Ishikawa (cell line): ENCODE measurements around the gene VWA8.

Experiments used
- CEBPB ChIP-seq: IDR thresholded peaks from 2 replicates; pipeline ENCODE4 v1.6.1; 2012
- CREB1 ChIP-seq: IDR thresholded peaks from 2 replicates; pipeline ENCODE4 v1.6.1; 2012; ENCODE audit warnings: low read depth
- EGR1 ChIP-seq: IDR thresholded peaks from 2 replicates; pipeline ENCODE4 v1.6.1; 2012
- EP300 ChIP-seq: IDR thresholded peaks from 2 replicates; pipeline ENCODE4 v1.6.1; 2012; ENCODE audit warnings: borderline replicate concordance
- FOXM1 ChIP-seq: IDR thresholded peaks from 2 replicates; pipeline ENCODE4 v1.6.1; 2012; ENCODE audit warnings: low read depth, borderline replicate concordance
- MAX ChIP-seq: IDR thresholded peaks from 2 replicates; pipeline ENCODE4 v1.6.1; 2012
- NFIC ChIP-seq: IDR thresholded peaks from 2 replicates; pipeline ENCODE4 v1.6.1; 2012
- RAD21 ChIP-seq: IDR thresholded peaks from 2 replicates; pipeline ENCODE4 v1.6.1; 2012; ENCODE audit warnings: low read depth
- TAF1 ChIP-seq: IDR thresholded peaks from 2 replicates; pipeline ENCODE4 v1.6.1; 2012; ENCODE audit warnings: low read depth, mild to moderate bottlenecking
- TCF12 ChIP-seq: IDR thresholded peaks from 2 replicates; pipeline ENCODE4 v1.6.1; 2012; ENCODE audit warnings: low read depth
- TEAD4 ChIP-seq: IDR thresholded peaks from 2 replicates; pipeline ENCODE4 v1.6.1; 2012
- YY1 ChIP-seq: IDR thresholded peaks from 2 replicates; pipeline ENCODE4 v1.6.1; 2012; ENCODE audit warnings: low read depth
- ZBTB7A ChIP-seq: IDR thresholded peaks from 2 replicates; pipeline ENCODE4 v1.6.1; 2012; ENCODE audit warnings: low read depth
- TF ChIP-seq, protein P1 (sequence below): IDR thresholded peaks from 2 replicates; pipeline ENCODE4 v1.6.1; 2012
- TF ChIP-seq, protein P2 (sequence below): IDR thresholded peaks from 2 replicates; pipeline ENCODE4 v1.6.1; 2012; ENCODE audit warnings: low read depth, mild to moderate bottlenecking

VWA8 gene

GRCh38 chr13:41880966-41881365 is 79.9 kb downstream of the VWA8 start:
- TF ChIP-seq EGR1: no peak
- no peak for TF ChIP-seq ZBTB7A
- no peak for TF ChIP-seq TAF1
- TF ChIP-seq RAD21: no peak
- TF ChIP-seq, protein P1, sequence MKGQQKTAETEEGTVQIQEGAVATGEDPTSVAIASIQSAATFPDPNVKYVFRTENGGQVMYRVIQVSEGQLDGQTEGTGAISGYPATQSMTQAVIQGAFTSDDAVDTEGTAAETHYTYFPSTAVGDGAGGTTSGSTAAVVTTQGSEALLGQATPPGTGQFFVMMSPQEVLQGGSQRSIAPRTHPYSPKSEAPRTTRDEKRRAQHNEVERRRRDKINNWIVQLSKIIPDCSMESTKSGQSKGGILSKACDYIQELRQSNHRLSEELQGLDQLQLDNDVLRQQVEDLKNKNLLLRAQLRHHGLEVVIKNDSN: no peak
- TF ChIP-seq NFIC: no peak
- TF ChIP-seq TCF12: no peak
- TF ChIP-seq FOXM1: no peak
- TF ChIP-seq TEAD4: no peak
- TF ChIP-seq MAX: no peak
- no peak for TF ChIP-seq CREB1

DNA sequence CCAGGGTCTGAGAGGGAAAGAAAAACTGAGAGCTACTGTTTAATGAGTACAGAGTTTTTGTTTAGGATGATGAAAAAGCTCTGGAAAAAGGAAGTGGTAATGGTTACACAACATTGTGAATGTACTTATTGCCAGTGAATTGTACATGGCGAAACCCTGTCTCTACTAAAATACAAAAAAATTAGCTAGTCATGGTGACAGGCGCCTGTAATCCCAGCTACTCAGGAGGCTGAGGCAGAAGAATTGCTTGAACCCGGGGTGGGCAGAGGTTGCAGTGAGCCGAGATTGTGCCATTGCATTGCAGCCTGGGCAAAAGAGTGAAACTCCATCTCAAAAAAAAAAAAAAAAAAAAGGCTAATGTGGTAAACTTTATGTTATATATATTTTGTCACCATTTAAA is 96.3 kb downstream of the VWA8 start:
- TF ChIP-seq RAD21: no peak
- TF ChIP-seq EGR1: no peak
- no peak for TF ChIP-seq TEAD4
- no peak for TF ChIP-seq EP300
- TF ChIP-seq TCF12: no peak
- TF ChIP-seq, protein P1: no peak
- TF ChIP-seq NFIC: no peak
- TF ChIP-seq YY1: no peak
- TF ChIP-seq CREB1: no peak
- TF ChIP-seq, protein P2, sequence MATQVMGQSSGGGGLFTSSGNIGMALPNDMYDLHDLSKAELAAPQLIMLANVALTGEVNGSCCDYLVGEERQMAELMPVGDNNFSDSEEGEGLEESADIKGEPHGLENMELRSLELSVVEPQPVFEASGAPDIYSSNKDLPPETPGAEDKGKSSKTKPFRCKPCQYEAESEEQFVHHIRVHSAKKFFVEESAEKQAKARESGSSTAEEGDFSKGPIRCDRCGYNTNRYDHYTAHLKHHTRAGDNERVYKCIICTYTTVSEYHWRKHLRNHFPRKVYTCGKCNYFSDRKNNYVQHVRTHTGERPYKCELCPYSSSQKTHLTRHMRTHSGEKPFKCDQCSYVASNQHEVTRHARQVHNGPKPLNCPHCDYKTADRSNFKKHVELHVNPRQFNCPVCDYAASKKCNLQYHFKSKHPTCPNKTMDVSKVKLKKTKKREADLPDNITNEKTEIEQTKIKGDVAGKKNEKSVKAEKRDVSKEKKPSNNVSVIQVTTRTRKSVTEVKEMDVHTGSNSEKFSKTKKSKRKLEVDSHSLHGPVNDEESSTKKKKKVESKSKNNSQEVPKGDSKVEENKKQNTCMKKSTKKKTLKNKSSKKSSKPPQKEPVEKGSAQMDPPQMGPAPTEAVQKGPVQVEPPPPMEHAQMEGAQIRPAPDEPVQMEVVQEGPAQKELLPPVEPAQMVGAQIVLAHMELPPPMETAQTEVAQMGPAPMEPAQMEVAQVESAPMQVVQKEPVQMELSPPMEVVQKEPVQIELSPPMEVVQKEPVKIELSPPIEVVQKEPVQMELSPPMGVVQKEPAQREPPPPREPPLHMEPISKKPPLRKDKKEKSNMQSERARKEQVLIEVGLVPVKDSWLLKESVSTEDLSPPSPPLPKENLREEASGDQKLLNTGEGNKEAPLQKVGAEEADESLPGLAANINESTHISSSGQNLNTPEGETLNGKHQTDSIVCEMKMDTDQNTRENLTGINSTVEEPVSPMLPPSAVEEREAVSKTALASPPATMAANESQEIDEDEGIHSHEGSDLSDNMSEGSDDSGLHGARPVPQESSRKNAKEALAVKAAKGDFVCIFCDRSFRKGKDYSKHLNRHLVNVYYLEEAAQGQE: no peak
- TF ChIP-seq CEBPB: no peak
- no peak for TF ChIP-seq FOXM1
- no peak for TF ChIP-seq TAF1
- TF ChIP-seq ZBTB7A: no peak
- TF ChIP-seq MAX: no peak

- TF ChIP-seq TAF1 (no peak), EP300 (no peak), CEBPB (no peak), RAD21 (no peak), CREB1 (no peak), NFIC (no peak), MAX (no peak), YY1 (no peak), TEAD4 (no peak), EGR1 (no peak), FOXM1 (no peak), ZBTB7A (no peak), TCF12 (no peak)
- TF ChIP-seq, protein P2: no peak
- TF ChIP-seq, protein P1: no peak
Observed at GRCh38 chr13:41859565-41859964, 101.3 kb downstream of the VWA8 start.

GRCh38 chr13:41858780-41859179 is 102.1 kb downstream of the VWA8 start:
- TF ChIP-seq FOXM1 (no peak), ZBTB7A (no peak), MAX (no peak), CREB1 (no peak), EP300 (no peak), NFIC (no peak), CEBPB (no peak), YY1 (no peak), TCF12 (no peak), TEAD4 (no peak), TAF1 (no peak), RAD21 (no peak), EGR1 (no peak)
- TF ChIP-seq, protein P2: no peak
- TF ChIP-seq, protein P1: no peak
